OCI-LY3 (cell line): Measurements from ENCODE around the gene JAKMIP2.
"Not testable (repeated sequence)": the region's sequence is repeated elsewhere in the genome, so short reads cannot be mapped to it uniquely, and the experiment has no call there.

Experiments used
- CTCF ChIP-seq: fragments of 200-600, 300-600 bp; sonication (generic); IDR thresholded peaks from 2 replicates; pipeline ENCODE4 v1.5.1; 2014; ENCODE audit warnings: antibody characterized with exemption, low read length, low read depth
- EZH2phosphoT487 ChIP-seq: fragments of 200-600 bp; shearing (Covaris generic); IDR thresholded peaks from 2 replicates; pipeline ENCODE4 v1.6.1; 2018; ENCODE audit warnings: antibody characterized with exemption, mixed run types, low read depth

GRCh38 chr5:147803161-147803560 is 20.6 kb upstream of the JAKMIP2 start:
- TF ChIP-seq CTCF, EZH2phosphoT487: not testable (repeated sequence)
